IMR-90 (cell line): ENCODE measurements around the gene VARS2. TPM values are rescaled to one million over a fixed set of nuclear protein-coding genes. Genes with fewer than 3 reads are reported as not detected.

Source experiments
- ATAC-seq: fragments of 200-7000 bp; cut with Tn5 transposase; 2 replicates; pipeline ENCODE4 v1.9.1; 2020; ENCODE audit warnings: low read depth, mild to moderate bottlenecking, moderate library complexity
- BruUV-seq: library from RNA; stranded (reverse); fragments of 400-500 nt; replicated peaks from 2 replicates; lab custom pipeline; 2021; lab: Mats Ljungman, UMichigan
- CTCF ChIA-PET: fragments of 300-600 bp; formaldehyde crosslinking; extraction: SDS; loops from one replicate; lab custom pipeline; 2021; ENCODE audit warnings: antibody characterized with exemption; lab: Yijun Ruan, JAX
- POLR2A ChIA-PET: fragments of 300-600 bp; sonication (Branson Sonifier 250); formaldehyde crosslinking; loops from one replicate; lab custom pipeline; 2022; ENCODE audit warnings: antibody characterized with exemption; ENCODE audit not compliant: unreplicated experiment; lab: Charles Lee
- DNase-seq: peaks from one replicate; pipeline ENCODE4 v3.0.0; 2013
- H2AFZ ChIP-seq: replicated peaks from 2 replicates; pipeline ENCODE3; 2013; ENCODE audit warnings: low read length, mild to moderate bottlenecking; ENCODE audit not compliant: poor library complexity
- H2AK5ac ChIP-seq: 2 replicates; pipeline ENCODE4 v1.6.1; 2013; ENCODE audit warnings: low read depth, low read length, inconsistent platforms
- H2AK9ac ChIP-seq: replicated peaks from 2 replicates; pipeline ENCODE3; 2013; ENCODE audit warnings: mild to moderate bottlenecking, low read depth, low read length, moderate library complexity; ENCODE audit not compliant: poor library complexity
- H2BK120ac ChIP-seq: 2 replicates; pipeline ENCODE4 v1.6.1; 2013; ENCODE audit warnings: low read depth, low read length, inconsistent platforms
- H2BK15ac ChIP-seq: 3 replicates; pipeline ENCODE4 v1.6.1; 2013; ENCODE audit warnings: low read depth, low read length, inconsistent platforms
- H2BK20ac ChIP-seq: 2 replicates; pipeline ENCODE4 v1.6.1; 2013; ENCODE audit warnings: low read depth, mild to moderate bottlenecking, inconsistent platforms, low read length, moderate library complexity
- H2BK5ac ChIP-seq: 2 replicates; pipeline ENCODE4 v1.6.1; 2013; ENCODE audit warnings: mild to moderate bottlenecking, low read depth, low read length, inconsistent platforms; ENCODE audit not compliant: poor library complexity, severe bottlenecking
- H3K14ac ChIP-seq: replicated peaks from 2 replicates; pipeline ENCODE4 v1.6.1; 2013; ENCODE audit warnings: low read depth, low read length, inconsistent platforms
- H3K18ac ChIP-seq: 2 replicates; pipeline ENCODE4 v1.6.1; 2013; ENCODE audit warnings: low read depth, low read length, control low read depth
- H3K23ac ChIP-seq: 2 replicates; pipeline ENCODE4 v1.6.1; 2013; ENCODE audit warnings: low read depth, low read length, inconsistent platforms
- H3K27ac ChIP-seq: 2 replicates; pipeline ENCODE4 v1.5.1; 2013; ENCODE audit warnings: mild to moderate bottlenecking, control low read depth, low read length; ENCODE audit not compliant: insufficient read depth
- H3K27me3 ChIP-seq: 2 replicates; pipeline ENCODE4 v1.6.1; 2013; ENCODE audit warnings: low read length; ENCODE audit not compliant: control insufficient read depth, insufficient read depth
- H3K36me3 ChIP-seq: 2 replicates; pipeline ENCODE4 v1.6.1; 2013; ENCODE audit warnings: low read length, mixed read lengths; ENCODE audit not compliant: control insufficient read depth, insufficient read depth
- H3K4ac ChIP-seq: 2 replicates; pipeline ENCODE4 v1.6.1; 2013; ENCODE audit warnings: low read depth, low read length, inconsistent platforms
- H3K4me1 ChIP-seq: 2 replicates; pipeline ENCODE4 v1.6.1; 2013; ENCODE audit warnings: low read length, mixed read lengths; ENCODE audit not compliant: control insufficient read depth, insufficient read depth
- H3K4me2 ChIP-seq: 2 replicates; pipeline ENCODE4 v1.6.1; 2013; ENCODE audit warnings: low read depth, mild to moderate bottlenecking, control low read depth, low read length, moderate library complexity
- H3K4me3 ChIP-seq: 2 replicates; pipeline ENCODE4 v1.5.1; 2013; ENCODE audit warnings: low read depth, mild to moderate bottlenecking, control low read depth, low read length, moderate library complexity; ENCODE audit not compliant: insufficient read depth
- H3K56ac ChIP-seq: 2 replicates; pipeline ENCODE4 v1.6.1; 2013; ENCODE audit warnings: low read length, inconsistent platforms; ENCODE audit not compliant: insufficient read depth; ENCODE audit errors: extremely low read depth
- H3K79me1 ChIP-seq, 2 experiments: 2 replicates each; pipeline ENCODE4 v1.6.1; 2013; ENCODE audit warnings: low read length in 2 of 2, inconsistent platforms in 1 of 2, low read depth in 1 of 2
- H3K9ac ChIP-seq: 2 replicates; pipeline ENCODE4 v1.6.1; 2013; ENCODE audit warnings: low read depth, low read length, control low read depth
- H3K9me1 ChIP-seq: 2 replicates; pipeline ENCODE4 v1.6.1; 2013; ENCODE audit warnings: low read length, inconsistent platforms; ENCODE audit not compliant: insufficient read depth
- H3K9me3 ChIP-seq: 2 replicates; pipeline ENCODE4 v1.6.1; 2013; ENCODE audit warnings: low read length; ENCODE audit not compliant: control insufficient read depth, insufficient read depth
- H4K20me1 ChIP-seq: 2 replicates; pipeline ENCODE4 v1.6.1; 2013; ENCODE audit warnings: low read length, inconsistent platforms; ENCODE audit not compliant: insufficient read depth
- H4K5ac ChIP-seq: 2 replicates; pipeline ENCODE4 v1.6.1; 2013; ENCODE audit warnings: mild to moderate bottlenecking, low read depth, low read length, control low read depth
- H4K8ac ChIP-seq, 2 experiments: 2 replicates each; pipeline ENCODE4 v1.6.1; 2013; ENCODE audit warnings: low read depth in 2 of 2, low read length in 2 of 2, control low read depth in 1 of 2, inconsistent platforms in 1 of 2
- H4K91ac ChIP-seq: 2 replicates; pipeline ENCODE4 v1.6.1; 2013; ENCODE audit warnings: low read depth, low read length, inconsistent platforms; ENCODE audit not compliant: insufficient read depth
- BHLHE40 ChIP-seq: fragments of 150-350 bp; IDR thresholded peaks from 2 replicates; pipeline ENCODE4 v1.6.1; 2016; ENCODE audit warnings: mild to moderate bottlenecking, low read depth, low read length
- FOS ChIP-seq: fragments of 150-350 bp; IDR thresholded peaks from 2 replicates; pipeline ENCODE4 v1.6.1; 2016; ENCODE audit warnings: low read depth, low read length
- NFE2L2 ChIP-seq: fragments of 150-350 bp; IDR thresholded peaks from 2 replicates; pipeline ENCODE4 v1.6.1; 2016; ENCODE audit warnings: low read depth, mild to moderate bottlenecking, low read length
- POLR2A ChIP-seq: IDR thresholded peaks from 2 replicates; pipeline ENCODE4 v1.6.1; 2012; ENCODE audit warnings: mild to moderate bottlenecking, low read depth, low read length
- RAD21 ChIP-seq: IDR thresholded peaks from 2 replicates; pipeline ENCODE4 v1.6.1; 2012; ENCODE audit warnings: low read length, improper control_type of control experiment
- RFX5 ChIP-seq: IDR thresholded peaks from 2 replicates; pipeline ENCODE4 v1.8.0; 2012; ENCODE audit warnings: low read depth, mild to moderate bottlenecking, low read length, moderate library complexity
- SMC3 ChIP-seq: fragments of 150-350 bp; IDR thresholded peaks from 2 replicates; pipeline ENCODE4 v1.6.1; 2016; ENCODE audit warnings: low read depth, mild to moderate bottlenecking, antibody characterized with exemption, low read length, moderate library complexity
- WGBS, 2 experiments: methylation state at CpG; one replicate each; pipeline versions ENCODE4 v1.1.5 to v1.1.7; 2013; ENCODE audit warnings: missing lambda C conversion rate in 2 of 2; ENCODE audit not compliant: insufficient read length in 1 of 2; ENCODE audit errors: extremely low coverage in 2 of 2; 5-methylcytosine and 5-hydroxymethylcytosine counted together
- dilution Hi-C: fragments of 300-500 bp; cut with HindIII; formaldehyde crosslinking; loops from one replicate; pipeline ENCODE4 v1.14.3; 2018; ENCODE audit warnings: low sequenced_read_pairs; ENCODE audit not compliant: unreplicated experiment
- in situ Hi-C: fragments of 300-500 bp; cut with MboI; formaldehyde crosslinking; loops from 3 replicates; pipeline ENCODE4 v1.14.3; 2019; ENCODE audit warnings: low sequenced_read_pairs, inconsistent platforms, mixed read lengths
- intact Hi-C: fragments of 100-400 bp; cut with micrococcal nuclease; formaldehyde crosslinking; loops from 2 replicates; pipeline ENCODE4 v1.10.0; 2022
- polyA plus RNA-seq, 3 experiments: library from polyadenylated mRNA; depleted of rRNA; stranded (reverse); fragments of >200 nt; gene quantifications; 2 replicates each; pipeline ENCODE4 v1.2.3, GENCODE V29; 2012; ENCODE audit warnings: low replicate concordance in 1 of 3
- total RNA-seq: library from RNA; depleted of rRNA; stranded (reverse); fragments of >200 nt; gene quantifications from 2 replicates; pipeline ENCODE4 v1.2.3, GENCODE V29; 2012
- TF ChIP-seq, protein P1 (sequence below): fragments of 150-350 bp; IDR thresholded peaks from 2 replicates; pipeline ENCODE4 v1.6.1; 2016; ENCODE audit warnings: low read depth, mild to moderate bottlenecking, low read length, moderate library complexity, borderline replicate concordance

Gene VARS2
- total and polyA plus RNA-seq, 2 of the 4 experiments (the other 2 are of a cell fraction) = 7.2 to 14.0 TPM

DNA sequence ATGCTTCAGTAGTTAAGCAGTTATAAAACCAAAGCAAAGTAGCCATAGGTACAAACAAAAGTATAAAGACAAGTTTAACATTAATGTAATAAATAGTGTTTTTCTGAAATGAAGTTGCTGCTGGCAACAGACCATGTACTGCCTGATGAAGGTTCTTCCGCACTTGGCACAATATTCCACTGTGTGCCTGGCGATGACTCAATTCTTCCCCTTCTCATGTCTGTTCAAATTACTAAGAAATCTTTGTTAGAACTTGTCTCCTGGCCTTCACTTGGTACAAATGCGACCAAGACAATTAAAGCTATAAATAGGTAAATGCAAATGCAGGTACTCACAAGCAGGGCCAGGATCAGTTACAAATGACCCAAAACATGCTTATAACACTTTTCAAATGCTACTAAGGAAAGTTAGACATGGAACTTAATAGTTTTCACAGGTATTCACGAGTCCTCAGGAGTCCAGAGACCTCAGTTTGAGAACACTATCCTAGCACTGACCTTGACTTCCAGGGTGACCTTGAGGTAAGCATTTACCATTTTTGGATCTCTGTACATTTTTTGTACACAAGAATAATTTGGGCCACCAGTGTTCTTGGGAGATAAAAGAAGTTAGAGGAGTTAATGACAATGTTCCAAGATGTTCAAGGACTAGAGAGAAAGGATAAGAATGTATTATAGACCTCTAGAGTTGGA lies 37.9 kb upstream of the VARS2 start:
- intact Hi-C loops (loop anchor here (2.0 kb wide), 1 partner anchor 31 kb away; no protein-coding TSS in a partner anchor), dilution Hi-C loops (no loop called here), in situ Hi-C loops (loop anchor here (5.0 kb wide), 2 partner anchors 134 to 199 kb away; partner anchors contain the start of genes FLOT1 and IER3)
- Histone ChIP-seq H4K5ac (no peak overlapping the region; the same call in 1 of the 2 replicates), H3K18ac (peak overlapping the region; percentile 17; the same call in 1 of the 2 replicates), H3K4me3 (no peak overlapping the region), H2BK120ac (no peak overlapping the region), H4K20me1 (no peaks in the 10 kb centered on the region), H3K9me3 (no peaks in the 10 kb centered on the region), H3K23ac (no peak overlapping the region), H3K27ac (no peak overlapping the region), H3K27me3 (no peaks in the 10 kb centered on the region), H3K56ac (no peak overlapping the region), H2BK15ac (0 out of 3 replicates have a peak overlapping the region, but pooled peaks have one; percentile 2), H2AK9ac (no peak overlapping the region), H2BK20ac (peak overlapping the region; percentile 72; the same call in 1 of the 2 replicates), H4K8ac (peak overlapping the region in 1 of 2 experiments; percentile 40; a peak in 2 of 4 replicates), H3K4me1 (peaks cover under 1% of the 10 kb centered on the region; the same call in 1 of the 2 replicates), H2AFZ (no peak overlapping the region), H2AK5ac (peak overlapping the region; percentile 13; the same call in 1 of the 2 replicates), H3K79me1 (no peaks in the 10 kb centered on the region), H3K9me1 (no peaks in the 10 kb centered on the region), H4K91ac (no peak overlapping the region), H3K4ac (peak overlapping the region; percentile 40; the same call in 1 of the 2 replicates), H2BK5ac (no peak overlapping the region), H3K14ac (no peak overlapping the region), H3K36me3 (no peaks in the 10 kb centered on the region), H3K4me2 (no peak overlapping the region), H3K9ac (no peak overlapping the region)
- ChIA-PET CTCF (interaction anchor here (0.6 to 1.8 kb wide), 4 partner anchors 31 to 211 kb away, joined by 3 to 4 read pairs (median 3); no protein-coding TSS in a partner anchor), POLR2A (no interaction called here)
- ATAC-seq = no peak
- peak; percentile 75 for DNase-seq
- no peak for TF ChIP-seq BHLHE40
- TF ChIP-seq NFE2L2 = no peak
- TF ChIP-seq RAD21 = no peak
- TF ChIP-seq POLR2A = no peak
- no peak for TF ChIP-seq FOS
- TF ChIP-seq RFX5 = no peak
- TF ChIP-seq SMC3 = no peak
- TF ChIP-seq, protein P1, sequence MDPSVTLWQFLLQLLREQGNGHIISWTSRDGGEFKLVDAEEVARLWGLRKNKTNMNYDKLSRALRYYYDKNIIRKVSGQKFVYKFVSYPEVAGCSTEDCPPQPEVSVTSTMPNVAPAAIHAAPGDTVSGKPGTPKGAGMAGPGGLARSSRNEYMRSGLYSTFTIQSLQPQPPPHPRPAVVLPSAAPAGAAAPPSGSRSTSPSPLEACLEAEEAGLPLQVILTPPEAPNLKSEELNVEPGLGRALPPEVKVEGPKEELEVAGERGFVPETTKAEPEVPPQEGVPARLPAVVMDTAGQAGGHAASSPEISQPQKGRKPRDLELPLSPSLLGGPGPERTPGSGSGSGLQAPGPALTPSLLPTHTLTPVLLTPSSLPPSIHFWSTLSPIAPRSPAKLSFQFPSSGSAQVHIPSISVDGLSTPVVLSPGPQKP = no peak
- BruUV-seq = no TSS peak
- no CpG with 5 or more reads among the region's 4 CpGs for WGBS, 2 experiments
